WTC11 (cell line): ENCODE data around the gene GID4.

Source experiments
- CREB1 ChIP-seq: sonication (generic); formaldehyde crosslinking; IDR thresholded peaks from 2 replicates; pipeline ENCODE4 v1.8.0; 2023; ENCODE audit warnings: mild to moderate bottlenecking, missing genetic modification reagents
- MAX ChIP-seq: sonication (generic); formaldehyde crosslinking; IDR thresholded peaks from 2 replicates; pipeline ENCODE4 v1.8.0; 2022; ENCODE audit warnings: mild to moderate bottlenecking, missing genetic modification reagents
- NFE2L1 ChIP-seq: sonication (generic); formaldehyde crosslinking; IDR thresholded peaks from 2 replicates; pipeline ENCODE4 v1.8.1; 2023; ENCODE audit warnings: missing genetic modification reagents
- TEAD1 ChIP-seq: sonication (generic); formaldehyde crosslinking; IDR thresholded peaks from 2 replicates; pipeline ENCODE4 v1.8.0; 2022; ENCODE audit warnings: mild to moderate bottlenecking, missing genetic modification reagents
- ZBTB21 ChIP-seq: sonication (generic); formaldehyde crosslinking; IDR thresholded peaks from 2 replicates; pipeline ENCODE4 v1.8.1; 2023; ENCODE audit warnings: mild to moderate bottlenecking, missing genetic modification reagents, borderline replicate concordance
- ZNF416 ChIP-seq: fragments of 250-450 bp; sonication (Bioruptor Pico); IDR thresholded peaks from 2 replicates; pipeline ENCODE4 v1.9.0; 2021; ENCODE audit warnings: mild to moderate bottlenecking, inconsistent platforms
- TF ChIP-seq, protein P1 (sequence below): fragments of 200-600 bp; IDR thresholded peaks from 2 replicates; pipeline ENCODE4 v1.8.0; 2022; ENCODE audit warnings: antibody characterized with exemption

DNA sequence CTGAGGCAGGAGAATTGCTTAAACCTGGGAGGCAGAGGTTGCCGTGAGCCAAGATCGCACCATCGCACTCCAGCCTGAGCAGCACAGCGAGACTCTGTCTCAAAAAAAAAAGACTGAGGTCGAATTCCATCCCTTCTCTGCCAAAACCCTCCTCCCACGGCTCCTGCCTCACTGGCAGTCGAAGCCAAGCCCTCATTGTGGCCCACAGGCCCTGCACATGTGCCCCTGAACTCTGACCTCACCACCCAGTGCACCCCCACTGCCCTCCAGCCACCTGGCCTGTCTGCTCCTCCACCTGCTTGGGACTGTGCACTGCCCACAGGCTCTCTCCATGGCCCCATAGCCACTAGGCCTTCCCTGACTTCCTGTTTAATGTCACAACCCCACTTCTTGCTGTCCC, 76.3 kb downstream of the GID4 start:
- TF ChIP-seq ZBTB21: no peak
- TF ChIP-seq TEAD1 (CRISPR knock-in tag): no peak
- TF ChIP-seq MAX (CRISPR knock-in tag): no peak
- TF ChIP-seq NFE2L1 (CRISPR knock-in tag): no peak
- TF ChIP-seq, protein P1, sequence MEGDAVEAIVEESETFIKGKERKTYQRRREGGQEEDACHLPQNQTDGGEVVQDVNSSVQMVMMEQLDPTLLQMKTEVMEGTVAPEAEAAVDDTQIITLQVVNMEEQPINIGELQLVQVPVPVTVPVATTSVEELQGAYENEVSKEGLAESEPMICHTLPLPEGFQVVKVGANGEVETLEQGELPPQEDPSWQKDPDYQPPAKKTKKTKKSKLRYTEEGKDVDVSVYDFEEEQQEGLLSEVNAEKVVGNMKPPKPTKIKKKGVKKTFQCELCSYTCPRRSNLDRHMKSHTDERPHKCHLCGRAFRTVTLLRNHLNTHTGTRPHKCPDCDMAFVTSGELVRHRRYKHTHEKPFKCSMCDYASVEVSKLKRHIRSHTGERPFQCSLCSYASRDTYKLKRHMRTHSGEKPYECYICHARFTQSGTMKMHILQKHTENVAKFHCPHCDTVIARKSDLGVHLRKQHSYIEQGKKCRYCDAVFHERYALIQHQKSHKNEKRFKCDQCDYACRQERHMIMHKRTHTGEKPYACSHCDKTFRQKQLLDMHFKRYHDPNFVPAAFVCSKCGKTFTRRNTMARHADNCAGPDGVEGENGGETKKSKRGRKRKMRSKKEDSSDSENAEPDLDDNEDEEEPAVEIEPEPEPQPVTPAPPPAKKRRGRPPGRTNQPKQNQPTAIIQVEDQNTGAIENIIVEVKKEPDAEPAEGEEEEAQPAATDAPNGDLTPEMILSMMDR: no peak
- TF ChIP-seq CREB1: no peak
- TF ChIP-seq ZNF416 (CRISPR knock-in tag): no peak
